GM12864 (cell line): Measurements from ENCODE around the gene GDPD5.

Experiments
- DNase-seq: peaks from one replicate; pipeline ENCODE4 v3.0.0-alpha.2; 2011; ENCODE audit warnings: low read depth
- H3K4me3 ChIP-seq: 2 replicates; pipeline ENCODE4 v1.5.1; 2011; ENCODE audit warnings: mild to moderate bottlenecking, low read depth, low read length, control low read depth
- CTCF ChIP-seq: IDR thresholded peaks from 2 replicates; pipeline ENCODE4 v1.5.1; 2011; ENCODE audit warnings: low read depth, mild to moderate bottlenecking, moderate library complexity, low read length, control low read depth, inconsistent platforms; ENCODE audit errors: missing control alignments

GDPD5 gene

DNA sequence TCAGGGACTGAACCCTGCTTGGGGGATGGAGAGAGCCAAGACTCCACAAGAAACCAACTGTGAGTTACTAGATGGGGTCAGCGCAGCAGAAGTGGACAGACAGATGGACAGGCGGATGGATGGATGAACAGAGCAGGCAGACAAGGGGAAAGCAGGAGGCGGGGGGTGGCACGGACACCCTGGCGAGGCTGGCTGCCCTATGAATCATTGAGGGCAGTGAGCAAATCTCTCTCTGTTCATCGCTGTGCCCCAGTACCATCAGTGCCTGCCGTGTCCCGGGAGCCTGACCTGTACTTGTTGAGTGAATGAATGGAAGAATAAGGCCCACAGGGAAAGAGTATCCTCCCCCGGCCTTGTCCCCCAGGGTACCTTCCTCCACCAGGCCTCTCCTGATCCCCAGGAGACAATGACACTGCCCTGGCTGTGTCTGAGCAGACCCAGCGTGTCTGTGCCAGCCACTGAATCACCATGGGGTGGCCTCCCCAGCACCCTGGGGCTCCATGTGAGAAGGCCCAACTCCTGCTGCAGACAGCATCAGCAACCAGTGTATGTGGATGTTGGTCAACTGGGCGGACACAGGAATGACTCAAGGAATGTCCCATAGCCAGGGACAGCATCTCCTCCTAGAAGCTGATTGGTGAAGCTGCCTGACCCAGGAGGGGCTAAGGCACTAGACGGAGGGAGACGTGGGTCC is 87.6 kb downstream of the GDPD5 start:
- no peak for TF ChIP-seq CTCF

DNA sequence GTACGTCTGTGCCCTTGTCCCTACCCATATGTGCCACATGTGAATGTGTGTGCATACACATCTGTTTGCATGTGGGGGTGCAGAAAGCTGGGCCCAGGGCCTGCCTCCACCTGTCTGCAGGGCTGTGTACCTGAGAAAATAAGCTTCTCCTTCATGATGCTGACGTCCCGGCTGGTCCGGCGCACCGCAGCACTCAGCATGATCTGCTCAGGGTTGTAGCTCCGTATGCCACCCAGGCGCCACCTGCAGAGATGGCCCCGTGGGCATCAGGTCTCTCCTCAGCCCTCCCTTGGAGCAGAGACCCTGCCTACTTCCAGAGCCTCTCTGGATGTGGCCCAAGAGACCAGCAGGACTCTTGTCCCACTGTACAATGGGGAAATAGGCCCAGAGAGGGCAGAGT is 88.9 kb downstream of the GDPD5 start:
- TF ChIP-seq CTCF, result no peak
- H3K4me3 ChIP-seq, result no peak overlapping the region
- no peak for DNase-seq

More for the DNA sequence above, 87.6 kb downstream of the GDPD5 start:
- no peak overlapping the region for H3K4me3 ChIP-seq
- DNase-seq, result no peak

DNA sequence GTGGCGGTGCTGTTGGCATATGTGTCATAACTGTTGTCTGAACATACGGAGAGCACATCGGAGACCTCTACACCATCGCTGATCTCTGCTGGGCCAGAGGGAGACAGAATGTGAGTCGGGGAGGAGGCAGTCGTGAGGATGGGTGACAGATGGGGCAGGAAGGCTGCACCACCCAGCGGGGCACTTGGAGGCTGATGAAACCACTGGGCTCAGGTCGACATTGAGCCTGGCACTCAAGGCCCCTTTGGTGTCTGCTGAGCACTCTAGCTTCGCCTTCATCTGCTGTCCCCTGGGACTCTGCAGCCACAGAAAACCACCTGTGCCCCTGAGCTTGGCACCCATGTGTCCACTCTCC is 90.2 kb downstream of the GDPD5 start:
- no peak for DNase-seq
- TF ChIP-seq CTCF, result no peak
- no peak overlapping the region for H3K4me3 ChIP-seq

- TF ChIP-seq CTCF, result no peak
- no peak overlapping the region for H3K4me3 ChIP-seq
- DNase-seq, result no peak
These were observed 90.7 kb downstream of the GDPD5 start for GRCh38 chr11:75434886-75435570.

DNA sequence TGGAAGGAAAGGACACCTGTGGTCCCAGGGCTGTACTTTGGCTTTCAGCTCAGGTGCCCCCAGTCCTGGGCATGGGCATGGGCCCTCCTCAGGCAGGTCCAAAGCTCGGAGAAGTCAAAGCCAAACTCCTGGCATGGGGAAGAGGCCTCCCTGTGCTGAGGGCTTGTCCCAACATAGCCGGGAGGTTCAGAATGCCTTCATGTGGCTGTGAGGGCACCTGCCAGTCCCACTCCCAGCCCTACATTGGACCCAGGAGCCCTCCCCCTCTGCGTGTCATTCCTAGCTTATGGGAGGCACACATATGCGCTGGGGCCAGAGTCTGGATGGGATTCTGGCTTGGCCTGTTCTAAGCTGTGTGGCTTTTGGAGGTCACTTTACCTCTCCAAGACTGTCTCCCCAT is 91.7 kb downstream of the GDPD5 start:
- H3K4me3 ChIP-seq, result no peak overlapping the region
- DNase-seq, result no peak
- no peak for TF ChIP-seq CTCF

- no peak overlapping the region for H3K4me3 ChIP-seq
These were observed 92.3 kb downstream of the GDPD5 start for GRCh38 chr11:75433443-75433842.

More at GRCh38 chr11:75433443-75433842, 92.3 kb downstream of the GDPD5 start:
- no peak for DNase-seq
- TF ChIP-seq CTCF, result no peak
